ENCODE measurements around the gene TCEANC2.
A peak's percentile ranks its signal among the peaks of the same experiment; 100 is the strongest.
"Not testable (repeated sequence)": the region's sequence is repeated elsewhere in the genome, so short reads cannot be mapped to it uniquely, and the experiment has no call there.

Gene TCEANC2

GRCh38 chr1:54052934-54053744, at the start of gene TCEANC2, which contains the start of gene TMEM59:
TCEANC2 (plus strand) TSS chr1:54053608; CDS start chr1:54054423, 815 bp downstream.
TMEM59 (minus strand) TSS chr1:54053204; CDS start chr1:54053188, 16 bp downstream.
- peak; percentile 86 to 95 (median 94) for DNase-seq (ENCODE audit: low read depth in 3 of 3)

- DNase-seq (ENCODE audit: low read depth in 3 of 3): not testable (repeated sequence)
These were observed 49.5 kb upstream of the TCEANC2 start for GRCh38 chr1:54003750-54004480.

- DNase-seq (ENCODE audit: low read depth in 3 of 3): no peak
These were observed 48.8 kb upstream of the TCEANC2 start for GRCh38 chr1:54004481-54005049.

GRCh38 chr1:54006508-54006907, 46.9 kb upstream of the TCEANC2 start:
- DNase-seq (ENCODE audit: low read depth in 3 of 3): no peak

- no peak for DNase-seq (ENCODE audit: low read depth in 3 of 3)
These were observed 45.8 kb upstream of the TCEANC2 start for GRCh38 chr1:54007613-54008012.

- no peak for DNase-seq (ENCODE audit: low read depth in 3 of 3)
These were observed 44.5 kb upstream of the TCEANC2 start for GRCh38 chr1:54008876-54009275.

GRCh38 chr1:54009406-54009805, 44.0 kb upstream of the TCEANC2 start:
- DNase-seq (ENCODE audit: low read depth in 3 of 3): no peak

- no peak for DNase-seq (ENCODE audit: low read depth in 3 of 3)
These were observed 42.8 kb upstream of the TCEANC2 start for GRCh38 chr1:54010415-54011117.

GRCh38 chr1:54011316-54012007, 41.9 kb upstream of the TCEANC2 start:
- no peak for DNase-seq (ENCODE audit: low read depth in 3 of 3)

- DNase-seq (ENCODE audit: low read depth in 3 of 3): no peak
These were observed 41.4 kb upstream of the TCEANC2 start for GRCh38 chr1:54012008-54012325.

- DNase-seq (ENCODE audit: low read depth in 3 of 3): no peak
These were observed 40.5 kb upstream of the TCEANC2 start for GRCh38 chr1:54012863-54013262.

GRCh38 chr1:54013393-54014008, 39.9 kb upstream of the TCEANC2 start:
- no peak for DNase-seq (ENCODE audit: low read depth in 3 of 3)

GRCh38 chr1:54014009-54014629, 39.3 kb upstream of the TCEANC2 start:
- no peak for DNase-seq (ENCODE audit: low read depth in 3 of 3)

GRCh38 chr1:54016343-54017282, 36.8 kb upstream of the TCEANC2 start:
- no peak for DNase-seq (ENCODE audit: low read depth in 3 of 3)

- no peak for DNase-seq (ENCODE audit: low read depth in 3 of 3)
These were observed 35.4 kb upstream of the TCEANC2 start, which contains the start of gene LDLRAD1 for GRCh38 chr1:54017979-54018378. LDLRAD1 (minus strand) TSS chr1:54018186; CDS start chr1:54018112, 74 bp downstream.

- DNase-seq (ENCODE audit: low read depth in 3 of 3): no peak
These were observed 34.8 kb upstream of the TCEANC2 start for GRCh38 chr1:54018635-54019034.

- DNase-seq (ENCODE audit: low read depth in 3 of 3): not testable (repeated sequence)
These were observed 33.7 kb upstream of the TCEANC2 start for GRCh38 chr1:54019562-54020176.

- DNase-seq (ENCODE audit: low read depth in 3 of 3): no peak
These were observed 29.1 kb upstream of the TCEANC2 start for GRCh38 chr1:54024358-54024757.

- not testable (repeated sequence) for DNase-seq (ENCODE audit: low read depth in 3 of 3)
These were observed 28.6 kb upstream of the TCEANC2 start for GRCh38 chr1:54024811-54025210.

Measured in stimulated activated CD4-positive, alpha-beta T cell treated with anti-CD3 and anti-CD28 coated beads, TNF-alpha, amount 100 ng/mL, for 4 hours (primary cell).